HEK293T (cell line): ENCODE measurements around the gene KCNQ5.

ENCODE experiments used
- BHLHE40 ChIP-seq: fragments of 450-650 bp; IDR thresholded peaks from 2 replicates; pipeline ENCODE4 v1.6.1; 2016; ENCODE audit warnings: mild to moderate bottlenecking, moderate library complexity, borderline replicate concordance
- ELF4 ChIP-seq: fragments of 450-650 bp; IDR thresholded peaks from 2 replicates; pipeline ENCODE4 v1.6.1; 2017; ENCODE audit warnings: antibody characterized with exemption
- HDGF ChIP-seq: fragments of 450-650 bp; IDR thresholded peaks from 2 replicates; pipeline ENCODE4 v1.6.1; 2017; ENCODE audit warnings: antibody characterized with exemption, borderline replicate concordance
- L3MBTL2 ChIP-seq: fragments of 450-650 bp; conservative IDR thresholded peaks from 2 replicates; pipeline ENCODE4 v1.6.1; 2016; ENCODE audit warnings: mild to moderate bottlenecking
- NFRKB ChIP-seq: fragments of 450-650 bp; IDR thresholded peaks from 2 replicates; pipeline ENCODE4 v1.6.1; 2016; ENCODE audit warnings: mild to moderate bottlenecking, moderate library complexity
- PKNOX1 ChIP-seq: fragments of 450-650 bp; IDR thresholded peaks from 2 replicates; pipeline ENCODE4 v1.6.1; 2016
- SP1 ChIP-seq: fragments of 450-650 bp; IDR thresholded peaks from 2 replicates; pipeline ENCODE4 v1.6.1; 2017
- ZNF384 ChIP-seq: fragments of 450-650 bp; IDR thresholded peaks from 2 replicates; pipeline ENCODE4 v1.6.1; 2016

- no peak for TF ChIP-seq ZNF384
- no peak for TF ChIP-seq HDGF
- TF ChIP-seq SP1 = no peak
- TF ChIP-seq L3MBTL2 = no peak
- no peak for TF ChIP-seq BHLHE40
- no peak for TF ChIP-seq PKNOX1
- no peak for TF ChIP-seq ELF4
- TF ChIP-seq NFRKB = no peak
Measured at GRCh38 chr6:73134588-73134987, 512.7 kb downstream of the KCNQ5 start.
